ENCODE measurements around the gene NRG3.

DNA sequence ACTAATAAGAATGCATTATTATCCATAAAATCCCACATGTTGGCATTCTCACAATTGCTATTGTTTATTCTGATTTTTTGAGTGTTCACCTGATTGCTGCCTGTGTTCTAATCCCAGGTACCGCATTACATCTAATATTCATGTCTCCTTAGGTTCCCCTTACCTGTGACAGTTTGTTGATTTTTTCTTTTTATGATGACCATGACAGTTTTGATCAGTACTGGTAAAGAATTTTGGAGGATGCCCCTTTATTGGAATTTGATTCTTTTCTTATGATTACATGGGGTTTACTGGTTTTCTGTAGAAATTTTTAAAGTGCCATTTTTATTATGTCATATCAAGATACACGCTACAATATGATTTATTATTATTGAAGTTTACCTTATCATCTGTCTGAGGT lies 1091.1 kb downstream of the NRG3 start:
- TF ChIP-seq POLR2AphosphoS5 (IDR thresholded peaks at IDR 0.05; ENCODE audit: low read depth, low read length) (no peak), POLR2A (IDR thresholded peaks at IDR 0.05; ENCODE audit: low read depth, low read length) (no peak), TAF1 (IDR thresholded peaks at IDR 0.05; ENCODE audit: borderline replicate concordance, low read depth, low read length) (no peak)

Data from GM12892 (cell line).